Measurements from ENCODE around the gene CCDC138.
"Not testable (repeated sequence)": the region's sequence is repeated elsewhere in the genome, so short reads cannot be mapped to it uniquely, and the experiment has no call there.

The CCDC138 gene, protein sequence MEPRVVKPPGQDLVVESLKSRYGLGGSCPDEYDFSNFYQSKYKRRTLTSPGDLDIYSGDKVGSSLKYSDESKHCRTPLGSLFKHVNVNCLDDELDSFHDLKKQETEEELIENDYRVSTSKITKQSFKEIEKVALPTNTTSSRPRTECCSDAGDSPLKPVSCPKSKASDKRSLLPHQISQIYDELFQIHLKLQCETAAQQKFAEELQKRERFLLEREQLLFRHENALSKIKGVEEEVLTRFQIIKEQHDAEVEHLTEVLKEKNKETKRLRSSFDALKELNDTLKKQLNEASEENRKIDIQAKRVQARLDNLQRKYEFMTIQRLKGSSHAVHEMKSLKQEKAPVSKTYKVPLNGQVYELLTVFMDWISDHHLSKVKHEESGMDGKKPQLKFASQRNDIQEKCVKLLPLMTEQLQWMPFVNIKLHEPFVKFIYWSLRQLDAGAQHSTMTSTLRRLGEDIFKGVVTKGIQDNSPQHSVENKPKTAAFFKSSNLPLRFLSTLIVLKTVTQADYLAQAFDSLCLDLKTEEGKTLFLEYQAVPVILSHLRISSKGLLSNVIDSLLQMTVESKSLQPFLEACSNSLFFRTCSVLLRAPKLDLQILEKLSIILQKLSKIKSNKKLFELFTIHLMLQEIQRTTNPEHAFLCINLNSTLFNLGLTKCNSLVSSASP

DNA sequence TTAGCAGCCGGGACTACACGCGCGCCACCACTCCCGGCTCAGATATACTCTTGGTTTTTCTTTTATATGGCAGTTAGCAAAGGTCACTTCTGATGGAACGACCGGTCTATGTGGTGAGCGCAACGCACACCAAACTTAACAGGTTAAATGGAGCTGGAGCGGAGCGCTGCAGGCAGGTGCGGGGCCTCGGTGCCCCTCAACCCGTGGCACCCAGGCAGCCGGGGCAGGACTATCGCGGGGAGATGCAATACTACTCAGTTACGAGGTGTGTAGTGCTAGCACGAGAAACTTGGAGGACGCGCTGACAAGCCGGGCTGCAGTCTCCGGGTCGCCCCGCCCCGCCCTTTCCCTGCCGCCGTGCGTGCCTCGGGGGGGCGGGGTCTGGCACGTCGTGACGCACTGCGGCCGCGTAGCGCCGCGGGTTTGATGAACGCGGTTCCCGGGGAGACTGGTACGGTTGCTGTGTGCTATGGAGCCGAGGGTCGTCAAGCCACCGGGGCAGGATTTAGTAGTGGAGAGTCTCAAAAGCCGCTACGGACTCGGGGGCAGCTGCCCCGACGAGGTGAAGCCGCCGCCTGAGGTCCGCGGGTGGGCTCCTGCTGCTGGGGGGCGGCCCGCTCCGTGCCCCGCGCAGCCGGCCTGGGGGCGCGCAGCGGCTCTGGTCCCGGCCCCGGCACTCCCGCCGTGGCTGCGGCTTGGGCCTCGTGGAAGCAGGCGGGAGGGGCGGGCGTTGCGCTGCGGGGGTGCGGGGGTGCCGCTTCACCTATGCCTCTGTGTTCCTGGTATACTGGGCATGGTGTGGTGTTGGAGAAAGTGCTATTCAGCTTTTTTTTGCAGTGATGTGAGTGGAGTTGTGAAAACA, at the start of gene CCDC138:
Gene CCDC138 (plus strand): TSS at position 418 of the 862 bp plus-strand sequence. CDS start 52 bp downstream, at position 470.
- DNase-seq (ENCODE audit: low read depth): peak; percentile 71

DNA sequence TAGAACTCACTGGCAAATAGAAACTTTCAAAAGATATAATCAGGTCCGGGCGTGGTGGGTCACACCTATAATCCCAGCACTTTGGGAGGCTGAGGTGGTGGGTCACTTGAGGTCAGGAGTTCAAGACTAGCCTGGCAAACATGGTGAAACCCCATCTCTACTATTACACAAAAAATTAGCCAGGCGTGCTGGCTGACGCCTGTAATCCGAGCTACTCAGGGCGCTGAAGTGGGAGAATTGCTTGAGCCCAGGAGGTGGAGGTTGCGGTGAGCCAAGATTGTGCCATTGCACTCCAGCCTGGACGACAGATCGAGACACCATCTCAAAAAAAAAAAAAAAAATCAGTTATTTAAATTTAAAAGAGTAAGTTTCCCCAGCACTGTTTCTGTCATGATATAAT, 28.6 kb upstream of the CCDC138 start:
- not testable (repeated sequence) for DNase-seq (ENCODE audit: low read depth)

DNA sequence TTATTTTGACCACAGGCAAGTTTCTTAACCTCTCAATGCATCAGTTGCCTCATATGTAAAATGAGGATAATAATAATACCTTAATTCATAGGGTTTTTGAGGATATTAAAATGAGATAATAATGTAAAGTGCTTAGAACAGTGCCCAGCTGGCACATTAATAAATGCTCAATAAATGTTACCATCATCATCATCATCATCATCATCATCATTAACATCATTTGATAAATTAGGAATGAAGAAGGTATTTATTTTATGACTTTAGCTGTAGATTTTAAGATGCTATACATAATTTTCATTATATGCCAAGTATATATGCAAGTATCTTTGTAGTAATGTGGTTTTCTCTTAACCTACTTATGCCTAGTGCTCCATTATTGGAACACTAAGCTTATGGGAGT, 24.0 kb upstream of the CCDC138 start:
- not testable (repeated sequence) for DNase-seq (ENCODE audit: low read depth)

DNA sequence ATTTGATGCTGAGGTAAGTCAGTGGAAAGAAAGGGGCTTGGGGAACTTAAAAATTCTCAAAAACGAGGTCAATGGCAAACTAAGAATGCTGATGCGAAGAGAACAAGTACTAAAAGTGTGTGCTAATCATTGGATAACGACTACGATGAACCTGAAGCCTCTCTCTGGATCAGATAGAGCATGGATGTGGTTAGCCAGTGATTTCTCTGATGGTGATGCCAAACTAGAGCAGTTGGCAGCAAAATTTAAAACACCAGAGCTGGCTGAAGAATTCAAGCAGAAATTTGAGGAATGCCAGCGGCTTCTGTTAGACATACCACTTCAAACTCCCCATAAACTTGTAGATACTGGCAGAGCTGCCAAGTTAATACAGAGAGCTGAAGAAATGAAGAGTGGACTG, 19.9 kb upstream of the CCDC138 start:
- DNase-seq (ENCODE audit: low read depth): not testable (repeated sequence)

DNA sequence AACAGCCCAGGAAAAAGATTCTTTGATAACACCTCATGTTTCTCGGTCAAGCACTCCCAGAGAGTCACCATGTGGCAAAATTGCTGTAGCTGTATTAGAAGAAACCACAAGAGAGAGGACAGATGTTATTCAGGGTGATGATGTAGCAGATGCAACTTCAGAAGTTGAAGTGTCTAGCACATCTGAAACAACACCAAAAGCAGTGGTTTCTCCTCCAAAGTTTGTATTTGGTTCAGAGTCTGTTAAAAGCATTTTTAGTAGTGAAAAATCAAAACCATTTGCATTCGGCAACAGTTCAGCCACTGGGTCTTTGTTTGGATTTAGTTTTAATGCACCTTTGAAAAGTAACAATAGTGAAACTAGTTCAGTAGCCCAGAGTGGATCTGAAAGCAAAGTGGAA, 18.7 kb upstream of the CCDC138 start:
- DNase-seq (ENCODE audit: low read depth): not testable (repeated sequence)

DNA sequence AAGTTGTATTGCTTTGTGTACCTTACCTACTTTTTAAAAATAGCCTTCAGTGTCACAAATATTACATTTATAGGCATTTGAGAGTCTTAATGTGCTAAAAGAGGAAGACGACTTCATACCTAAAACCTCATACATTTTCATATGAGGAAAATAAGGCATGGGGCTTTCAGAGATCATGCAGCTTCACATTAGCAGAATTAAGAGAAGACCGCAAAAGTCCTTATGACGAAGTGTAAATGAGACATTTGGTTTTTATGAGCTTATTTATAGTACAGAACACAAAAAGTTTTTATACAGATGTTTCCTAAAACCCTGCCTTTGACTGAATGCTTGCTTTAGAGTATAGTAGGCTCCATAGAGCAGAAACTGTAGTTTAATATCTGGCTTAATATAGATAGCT, 10.1 kb upstream of the CCDC138 start:
- no peak for DNase-seq (ENCODE audit: low read depth)

DNA sequence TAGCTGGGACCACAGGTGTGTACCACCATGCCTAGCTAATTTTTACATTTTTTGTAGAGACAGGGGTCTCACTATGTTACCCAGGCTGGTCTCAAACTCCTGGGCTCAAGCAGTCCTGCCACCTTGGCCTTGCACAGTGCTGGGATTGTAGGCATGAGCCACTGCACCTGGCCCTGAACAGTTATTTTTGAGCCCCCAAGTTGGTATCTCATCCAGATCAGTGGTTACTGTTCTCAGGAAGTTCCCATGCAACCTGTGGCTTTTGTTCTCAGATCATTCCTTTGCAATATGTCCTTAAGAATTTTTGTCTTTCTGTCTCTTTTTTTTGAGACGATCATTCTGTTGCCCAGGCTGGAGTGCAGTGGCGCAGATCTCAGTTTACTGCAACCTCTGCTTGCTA, 7.7 kb upstream of the CCDC138 start:
- no peak for DNase-seq (ENCODE audit: low read depth)

DNA sequence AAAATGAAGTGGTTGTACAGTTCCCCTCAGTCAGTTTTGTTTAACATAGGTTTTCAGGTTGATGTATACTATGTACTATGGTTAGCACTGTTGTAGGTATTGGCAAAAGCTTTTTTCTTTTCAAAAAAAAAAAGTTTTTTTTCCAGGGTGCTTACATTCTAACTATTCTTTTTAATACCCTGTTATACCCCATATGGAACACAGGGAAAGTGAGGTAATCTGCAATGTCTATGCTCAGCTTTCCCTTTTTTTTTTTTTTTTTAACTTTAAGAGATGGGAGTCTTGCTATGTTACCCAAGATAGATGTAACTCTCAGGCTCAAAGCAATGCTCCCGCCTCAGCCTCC, 590 bp upstream of the CCDC138 start:
- no peak for DNase-seq (ENCODE audit: low read depth)

DNA sequence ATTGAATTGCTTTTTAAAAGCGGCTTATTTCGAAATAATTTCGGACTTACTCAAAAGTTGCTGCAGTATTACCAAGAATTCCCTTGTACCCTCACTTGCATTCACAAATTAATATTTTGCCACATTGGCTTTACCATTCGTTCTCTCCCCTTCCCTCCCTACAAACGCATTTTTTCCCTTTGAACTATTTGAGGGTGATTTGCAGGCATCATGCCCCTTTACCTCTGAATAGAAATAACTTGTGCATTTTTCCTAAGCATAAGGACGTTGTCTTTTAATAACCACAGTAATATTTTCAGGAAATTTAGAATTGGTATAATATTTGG, 608 bp downstream of the CCDC138 start:
- peak; percentile 12 for DNase-seq (ENCODE audit: low read depth)

DNA sequence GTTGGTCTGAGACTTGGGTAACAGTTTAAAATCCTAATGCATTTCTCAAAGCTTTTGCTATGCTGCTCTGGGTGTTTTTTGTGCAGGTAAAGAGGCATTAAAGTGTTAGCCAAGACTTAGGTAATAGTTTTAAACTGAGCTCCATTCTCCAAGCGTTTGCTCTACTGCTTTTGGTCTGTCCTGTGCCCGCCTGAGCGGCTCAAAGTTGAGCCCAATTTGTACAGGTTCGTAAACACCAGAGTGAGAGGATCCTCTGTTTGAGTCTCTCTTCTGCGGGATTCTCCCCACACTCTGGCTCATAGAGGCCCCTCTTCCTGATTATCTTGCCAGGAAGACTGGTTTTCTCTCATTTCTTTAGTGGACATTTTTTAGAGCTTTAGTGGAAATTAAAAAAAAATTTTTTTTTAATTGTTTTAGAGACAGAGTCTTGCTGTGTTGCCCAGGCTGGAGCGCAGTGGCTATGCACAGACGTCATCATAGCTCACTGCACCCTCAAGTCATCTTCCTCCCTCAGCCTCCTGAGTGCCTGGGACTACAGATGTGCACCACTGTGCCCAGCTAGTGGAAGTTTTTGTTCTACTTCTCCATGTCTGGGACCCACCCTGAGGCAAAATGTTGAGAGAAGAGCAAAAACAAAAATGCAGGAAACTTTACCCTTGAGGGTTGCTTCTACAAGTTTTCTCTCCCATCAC, 16.6 kb downstream of the CCDC138 start:
- no peak for DNase-seq (ENCODE audit: low read depth)

DNA sequence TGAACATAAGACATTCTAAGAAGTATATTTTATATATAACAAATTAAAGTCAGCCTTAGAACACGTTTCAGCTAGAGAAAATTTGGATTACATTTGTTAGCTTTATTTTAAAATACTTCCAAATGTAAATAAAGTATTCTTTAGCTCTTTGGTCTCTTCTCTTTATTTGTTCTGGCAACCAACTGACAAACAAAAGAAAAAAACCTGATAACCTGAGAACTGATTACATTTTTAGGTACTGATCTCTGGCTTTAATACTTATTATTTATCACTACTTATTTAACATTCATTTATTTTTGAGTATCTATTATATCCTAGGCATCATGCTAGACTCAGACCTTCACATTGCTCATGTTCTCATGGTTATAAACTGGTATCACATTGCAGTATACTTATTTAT, 18.5 kb downstream of the CCDC138 start:
- no peak for DNase-seq (ENCODE audit: low read depth)

DNA sequence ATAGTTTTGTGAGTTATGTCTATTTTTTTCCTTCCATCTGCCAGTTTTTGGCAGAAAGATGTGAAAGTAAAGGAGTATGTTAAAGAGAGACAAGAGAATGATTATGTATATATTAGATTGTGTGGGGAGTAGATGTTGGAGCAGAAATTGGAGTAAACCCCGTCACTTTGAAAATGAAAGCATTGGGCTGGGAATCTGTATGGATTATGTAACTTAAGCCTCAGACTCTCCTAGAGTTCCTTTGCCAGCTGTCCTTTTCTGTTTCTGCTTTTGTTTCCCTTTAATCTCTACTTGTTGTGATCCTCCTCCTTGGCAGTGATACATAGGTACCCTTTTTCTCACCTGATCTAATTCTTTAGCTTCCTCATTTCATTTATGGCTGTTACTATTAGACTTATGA, 19.2 kb downstream of the CCDC138 start:
- no peak for DNase-seq (ENCODE audit: low read depth)

DNA sequence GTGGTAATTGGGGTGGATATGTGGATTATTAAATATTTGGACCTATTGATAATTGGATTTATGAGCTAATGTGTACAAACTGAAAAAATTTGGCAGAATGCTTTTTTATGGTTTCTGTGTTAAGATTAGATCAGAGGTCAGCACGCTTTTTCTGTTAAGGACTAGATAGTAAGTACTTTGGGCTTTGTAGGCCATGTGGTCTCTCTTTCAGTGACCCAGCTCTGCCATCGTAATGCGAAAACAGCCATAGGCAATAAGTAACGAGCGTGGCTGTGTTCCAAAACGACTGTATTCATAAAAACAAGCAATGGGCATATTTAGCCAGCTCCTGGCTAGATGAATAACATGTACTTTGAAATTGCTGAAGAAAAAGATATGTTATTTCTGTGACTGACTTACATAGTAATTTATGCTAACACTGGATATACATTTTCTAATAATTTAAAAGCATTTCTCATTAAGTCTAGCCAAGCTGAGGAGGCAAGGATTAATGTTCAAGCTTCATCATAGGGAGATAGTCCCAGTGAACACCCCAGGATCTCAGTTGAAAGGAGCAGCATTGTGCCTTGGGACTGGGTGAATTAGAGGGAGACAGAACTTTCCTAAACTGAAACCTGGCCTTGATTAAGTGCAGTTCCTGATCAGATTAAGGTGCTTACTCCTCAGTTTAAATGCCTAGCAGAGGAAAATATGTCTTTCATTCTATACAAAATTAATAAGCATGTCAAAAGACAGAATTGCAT, 20.0 kb downstream of the CCDC138 start:
- no peak for DNase-seq (ENCODE audit: low read depth)

DNA sequence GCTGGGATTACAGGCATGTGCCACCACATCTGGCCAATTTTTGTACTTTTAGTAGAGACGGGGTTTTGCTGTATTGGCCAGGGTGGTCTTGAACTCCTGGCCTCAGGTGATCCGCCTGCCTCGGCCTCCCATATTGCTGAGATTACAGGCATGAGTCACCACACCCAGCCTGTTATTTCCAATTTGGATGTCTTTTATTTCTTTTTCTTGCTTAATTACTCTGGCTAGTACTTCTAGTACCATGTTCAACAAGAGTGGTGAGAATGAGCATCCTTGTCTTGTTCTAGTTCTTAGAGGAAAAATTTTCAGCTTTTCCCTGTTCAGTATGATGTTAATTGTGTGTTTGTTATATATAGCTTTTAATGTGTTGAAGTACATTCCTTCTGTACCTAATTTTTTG, 23.4 kb downstream of the CCDC138 start:
- no peak for DNase-seq (ENCODE audit: low read depth)

DNA sequence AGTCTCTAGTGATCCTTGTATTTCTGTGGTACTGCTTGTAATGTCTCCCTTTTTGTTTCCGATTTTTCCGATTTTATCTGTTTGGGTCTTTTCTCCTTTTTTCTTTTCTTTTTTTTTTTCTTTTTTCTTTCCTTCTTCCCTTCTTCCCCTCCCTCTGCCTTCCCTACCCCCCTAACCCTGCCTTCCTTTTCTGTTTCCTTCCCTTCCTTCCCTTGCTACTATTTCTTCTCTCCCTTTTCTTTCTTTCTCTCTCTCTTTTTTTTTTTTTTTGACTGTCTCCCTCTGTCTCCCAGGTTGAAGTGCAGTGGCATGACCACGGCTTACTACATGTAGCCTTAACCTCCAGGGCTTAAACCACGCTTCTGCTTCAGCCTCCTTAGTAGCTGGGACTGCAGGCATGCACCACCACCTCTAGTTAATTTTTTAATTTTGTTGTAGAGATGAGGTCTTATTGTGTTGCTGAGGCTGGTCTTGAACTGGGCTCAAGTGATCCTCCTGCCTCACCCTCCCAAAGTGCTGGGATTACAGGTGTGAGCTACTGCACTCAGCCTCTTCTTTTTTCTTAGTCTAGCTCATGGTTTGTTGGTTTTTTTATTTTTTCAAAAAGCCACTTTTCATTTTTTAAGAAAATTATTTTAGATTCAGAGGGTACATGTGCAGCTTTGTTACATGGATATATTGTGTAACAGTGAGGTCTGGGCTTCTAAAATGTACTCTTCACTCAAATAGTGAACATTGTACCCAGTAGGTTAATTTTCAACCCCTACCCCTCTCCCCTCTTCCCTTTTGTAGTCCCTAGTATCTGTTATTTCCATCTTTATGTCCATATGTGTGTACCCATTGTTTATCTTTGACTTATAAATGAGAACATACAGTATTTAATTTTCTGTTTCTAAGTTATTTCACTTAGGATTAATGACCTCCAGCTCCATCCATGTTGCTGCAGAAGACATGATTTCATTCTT, 24.7 kb downstream of the CCDC138 start:
- no peak for DNase-seq (ENCODE audit: low read depth)

DNA sequence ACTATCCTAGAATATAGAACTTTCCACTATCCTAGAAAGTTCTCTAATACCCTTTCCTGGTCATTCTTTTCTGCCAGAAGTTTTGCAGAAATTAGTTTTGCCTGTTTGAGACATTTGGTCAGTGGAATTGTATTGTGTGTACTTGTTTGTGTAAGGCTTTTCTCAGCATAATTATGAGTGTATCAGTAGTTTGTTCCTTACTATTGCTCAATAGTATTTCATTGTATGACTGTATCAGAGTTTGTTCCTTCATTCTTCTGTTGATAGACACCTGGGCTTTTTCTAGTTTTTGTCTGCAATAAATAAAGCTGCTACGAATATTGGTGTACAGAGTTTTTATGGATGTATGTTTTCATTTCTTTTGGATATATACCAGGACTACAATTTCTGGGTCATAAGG, 27.2 kb downstream of the CCDC138 start:
- no peak for DNase-seq (ENCODE audit: low read depth)

DNA sequence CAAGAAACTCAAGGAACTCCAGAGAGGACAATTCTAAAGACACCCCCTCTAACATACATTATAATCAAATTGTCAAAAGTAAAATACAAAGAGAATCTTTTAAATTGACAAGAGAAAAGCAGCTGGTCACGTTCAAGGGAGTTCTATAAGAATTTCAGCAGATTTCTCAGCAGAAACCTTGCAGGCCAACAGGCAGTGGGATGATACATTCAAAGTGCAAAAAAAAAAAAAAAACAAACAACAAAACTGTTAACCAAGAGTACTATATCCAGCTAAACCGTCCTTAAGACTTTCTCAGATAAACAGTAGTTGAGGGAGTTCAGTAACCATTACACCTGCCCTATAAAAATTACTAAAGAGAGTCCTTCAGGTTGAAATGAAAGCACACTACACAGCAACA, 33.9 kb downstream of the CCDC138 start:
- no peak for DNase-seq (ENCODE audit: low read depth)

DNA sequence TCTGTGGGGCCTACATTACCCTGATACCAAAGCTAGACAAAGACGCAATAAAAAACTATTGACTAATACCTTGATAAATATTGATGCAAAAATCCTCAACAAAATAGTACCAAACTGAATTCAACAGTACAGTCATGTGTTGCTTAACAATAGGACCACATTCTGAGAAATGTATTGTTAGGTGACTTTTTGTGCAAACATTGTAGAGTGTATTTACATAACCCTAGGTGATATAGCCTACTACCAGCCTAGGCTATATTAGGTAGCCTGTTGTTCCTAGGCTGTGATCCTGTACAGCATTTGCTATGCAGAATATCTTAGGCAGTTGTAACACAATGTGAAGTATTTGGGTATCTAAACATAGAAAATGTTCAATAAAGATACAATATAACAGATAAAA, 36.7 kb downstream of the CCDC138 start:
- DNase-seq (ENCODE audit: low read depth): no peak

DNA sequence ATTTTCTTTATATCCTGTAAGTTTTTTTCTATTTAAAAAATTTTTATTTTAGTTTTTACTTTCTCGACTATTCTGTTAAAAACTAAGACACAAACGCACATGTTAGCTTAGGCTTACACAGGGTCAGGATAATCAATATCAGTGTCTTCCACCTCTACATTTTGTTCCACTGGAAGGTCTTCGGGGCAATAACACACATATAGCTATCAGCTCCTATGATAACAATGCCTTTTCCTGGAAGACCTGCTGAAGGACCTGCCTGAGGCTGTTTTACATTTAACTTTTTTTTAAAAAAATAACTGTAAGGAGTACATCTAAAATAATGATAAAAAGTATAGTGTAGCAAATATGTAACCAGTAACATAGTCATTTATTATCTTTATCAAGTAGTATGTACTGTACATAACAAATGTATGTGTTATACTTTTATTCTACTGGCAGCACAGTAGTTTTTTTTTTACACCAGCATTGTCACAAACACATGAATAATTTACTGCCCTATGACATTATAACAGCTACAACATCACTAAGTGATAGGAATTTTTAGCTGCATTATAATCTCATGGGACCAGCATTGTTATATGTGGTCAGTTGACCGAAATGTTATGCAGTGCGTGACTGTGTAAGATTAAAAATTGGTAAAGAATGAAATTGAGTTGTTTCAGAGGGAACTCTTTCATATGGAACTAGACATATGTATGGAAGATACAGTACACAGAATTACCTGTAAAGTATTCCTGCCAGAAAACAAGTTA, 37.9 kb downstream of the CCDC138 start:
- no peak for DNase-seq (ENCODE audit: low read depth)

DNA sequence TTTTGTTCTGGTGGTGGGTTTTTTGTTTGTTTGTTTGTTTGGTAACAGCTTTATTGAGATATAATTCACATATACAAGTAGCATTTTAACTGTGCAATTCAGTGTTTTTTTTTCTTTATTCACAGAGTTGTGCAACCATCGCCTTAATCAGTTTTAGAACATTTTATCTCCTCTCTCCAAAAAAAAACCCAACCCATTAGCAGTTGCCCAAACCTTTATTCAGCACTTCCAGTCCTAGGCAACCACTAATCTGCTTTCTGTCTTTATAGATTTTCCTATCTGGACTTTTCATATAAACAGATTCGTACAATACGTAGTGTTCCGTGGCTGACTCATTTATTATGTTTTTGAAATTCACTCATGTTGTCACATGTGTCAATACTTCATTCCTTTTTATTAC, 38.7 kb downstream of the CCDC138 start:
- no peak for DNase-seq (ENCODE audit: low read depth)

All from HS-27A (cell line).